Cerebellar cortex (tissue), 1 donor: ENCODE data around the gene NIPA2.
"Not testable (repeated sequence)": the region's sequence is repeated elsewhere in the genome, so short reads cannot be mapped to it uniquely, and the experiment has no call there.

ENCODE experiments used
- DNase-seq: peaks from one replicate; pipeline ENCODE4 v3.0.0-alpha.2; 2015; ENCODE audit warnings: low spot score

NIPA2 gene

GRCh38 chr15:22838292-22839042, at the start of gene NIPA2:
TSS of gene NIPA2 (plus strand) at chr15:22838666. CDS start at chr15:22851732, 13,066 bp downstream.
- DNase-seq, result peak; percentile 98

DNA sequence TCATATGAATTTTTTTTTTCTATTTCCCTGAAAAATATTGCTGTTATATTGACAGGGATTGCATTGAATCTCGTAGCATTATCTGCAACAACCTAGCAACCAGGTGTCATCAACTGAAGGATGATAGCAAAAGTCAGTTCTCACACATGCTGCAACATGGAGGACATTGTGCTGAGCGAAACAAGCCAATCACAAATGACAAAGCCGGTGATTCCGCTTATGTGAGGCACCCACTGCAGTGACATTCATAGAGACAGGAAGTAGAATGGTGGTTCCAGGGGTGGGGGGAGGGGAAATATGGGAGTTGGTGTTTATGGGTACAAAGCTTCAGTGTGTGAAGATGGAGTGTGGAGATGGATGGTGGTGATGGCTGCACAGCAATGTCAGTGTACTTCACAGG, 44.4 kb upstream of the NIPA2 start:
- DNase-seq, result no peak

DNA sequence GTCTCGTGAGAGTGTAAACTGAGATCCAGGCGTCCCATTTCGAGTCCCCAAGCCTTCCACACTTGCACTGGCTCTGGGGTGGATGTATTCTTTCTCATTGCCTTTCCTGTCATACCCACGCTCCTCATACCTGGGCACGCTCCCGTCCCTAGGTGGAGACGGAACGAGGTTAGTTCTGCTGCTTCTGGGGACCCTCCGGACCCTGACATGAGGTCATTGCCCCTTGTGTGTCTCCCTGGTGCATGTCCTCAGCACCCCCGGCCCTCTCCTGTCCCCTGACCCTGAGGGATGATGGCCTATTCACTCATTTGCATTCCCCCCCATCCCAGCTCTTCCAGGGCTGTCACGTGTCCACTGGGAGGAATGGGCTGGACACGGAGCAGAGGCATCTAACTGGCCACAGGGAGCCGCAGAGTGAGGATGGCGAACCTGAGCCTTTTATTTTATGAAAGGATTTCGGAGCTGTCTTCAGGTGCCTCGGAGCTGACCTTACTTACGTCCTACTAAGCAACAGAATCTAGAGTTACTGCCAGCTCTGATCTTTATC, 43.8 kb upstream of the NIPA2 start:
- no peak for DNase-seq

GRCh38 chr15:22795206-22796063, 43.0 kb upstream of the NIPA2 start:
- DNase-seq, result no peak

GRCh38 chr15:22796079-22796478, 42.4 kb upstream of the NIPA2 start:
- DNase-seq, result no peak

DNA sequence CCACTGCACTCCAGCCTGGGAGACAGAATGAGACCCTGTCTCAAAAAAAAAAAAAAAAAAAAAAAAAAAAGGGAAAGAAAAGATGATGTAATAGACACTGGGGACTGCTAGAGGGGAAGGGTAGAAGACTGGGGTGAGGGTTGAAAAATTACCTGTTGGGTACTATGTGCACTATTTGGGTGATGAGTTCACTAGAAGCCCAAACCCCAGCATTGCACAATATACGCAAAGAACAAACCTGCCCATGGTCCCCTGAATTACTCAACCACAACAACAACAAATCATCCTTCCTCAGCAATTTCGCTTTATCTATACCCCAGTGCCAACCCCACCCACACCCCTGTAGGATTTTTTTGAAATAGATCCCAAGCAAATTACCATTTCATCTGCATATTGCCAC, 38.6 kb upstream of the NIPA2 start:
- no peak for DNase-seq

DNA sequence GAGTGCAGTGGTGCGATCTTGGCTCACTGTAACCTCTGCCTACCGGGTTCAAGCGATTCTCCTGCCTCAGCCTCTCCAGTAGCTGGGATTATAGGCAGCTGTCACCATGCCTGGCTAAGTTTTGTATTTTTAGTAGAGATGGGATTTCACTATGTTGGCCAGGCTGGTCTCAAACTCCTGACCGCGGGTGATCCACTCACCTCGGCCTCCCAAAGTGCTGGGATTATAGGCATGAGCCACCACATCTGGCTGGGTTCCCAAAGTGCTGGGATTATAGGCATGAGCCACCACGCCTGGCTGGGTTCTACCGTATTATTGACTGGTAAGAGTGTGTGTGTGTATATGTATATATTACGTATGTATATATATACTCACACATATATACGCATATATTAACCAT, 35.5 kb upstream of the NIPA2 start:
- DNase-seq, result not testable (repeated sequence)

DNA sequence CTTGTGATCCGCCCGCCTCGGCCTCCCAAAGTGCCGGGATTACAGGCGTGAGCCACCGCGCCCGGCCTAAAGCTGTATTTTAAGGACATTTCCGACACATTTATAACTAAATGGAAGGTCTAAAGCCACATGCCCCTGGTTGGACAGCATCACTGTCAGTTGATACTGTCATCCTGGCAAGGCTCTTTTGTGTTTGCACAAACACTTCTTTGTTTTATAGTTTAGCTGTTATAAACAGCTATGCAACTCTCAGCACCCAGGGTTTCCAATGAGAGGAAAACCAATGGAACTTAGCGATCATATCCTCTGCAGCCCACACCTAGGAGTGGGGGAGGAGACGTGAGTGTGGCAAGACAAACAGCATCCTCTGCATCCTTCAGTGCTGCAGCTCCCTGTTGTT, 32.3 kb upstream of the NIPA2 start:
- no peak for DNase-seq

DNA sequence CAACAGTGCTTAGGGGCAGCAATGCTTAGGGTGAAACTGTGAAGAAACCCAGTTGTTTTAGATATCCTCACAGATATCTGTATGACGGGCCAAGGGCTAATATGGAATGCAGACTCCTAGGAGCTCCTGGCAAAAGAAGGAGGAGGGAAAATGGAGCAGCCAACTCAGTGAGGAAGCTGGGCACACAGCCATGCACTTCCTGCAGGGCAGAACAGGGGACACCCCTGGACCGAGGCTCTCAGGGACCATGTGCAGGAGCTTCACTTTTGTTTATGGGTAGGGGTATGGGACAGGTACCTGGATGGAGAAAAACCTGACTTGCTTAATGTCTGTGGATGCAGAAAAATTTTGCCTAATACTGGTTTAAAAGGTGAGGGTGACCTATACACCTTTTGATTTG, 31.8 kb upstream of the NIPA2 start:
- no peak for DNase-seq

DNA sequence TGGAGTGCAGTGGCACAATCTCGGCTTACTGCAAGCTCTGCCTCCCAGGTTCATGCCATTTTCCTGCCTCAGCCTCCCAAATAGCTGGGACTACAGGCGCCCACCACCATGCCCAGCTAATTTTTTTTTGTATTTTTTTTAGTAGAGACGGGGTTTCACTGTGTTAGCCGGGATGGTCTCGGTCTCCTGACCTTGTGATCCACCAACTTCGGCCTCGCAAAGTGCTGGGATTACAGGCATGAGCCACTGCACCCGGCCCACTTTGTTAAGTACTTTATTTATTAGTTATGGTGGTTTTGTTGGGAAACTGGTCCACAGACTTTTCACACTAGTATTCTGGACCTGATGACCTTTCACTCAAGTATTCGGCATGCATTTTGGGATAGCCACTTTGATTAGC, 30.6 kb upstream of the NIPA2 start:
- not testable (repeated sequence) for DNase-seq

- DNase-seq, result no peak
These were observed 30.2 kb upstream of the NIPA2 start for GRCh38 chr15:22808240-22808639.

DNA sequence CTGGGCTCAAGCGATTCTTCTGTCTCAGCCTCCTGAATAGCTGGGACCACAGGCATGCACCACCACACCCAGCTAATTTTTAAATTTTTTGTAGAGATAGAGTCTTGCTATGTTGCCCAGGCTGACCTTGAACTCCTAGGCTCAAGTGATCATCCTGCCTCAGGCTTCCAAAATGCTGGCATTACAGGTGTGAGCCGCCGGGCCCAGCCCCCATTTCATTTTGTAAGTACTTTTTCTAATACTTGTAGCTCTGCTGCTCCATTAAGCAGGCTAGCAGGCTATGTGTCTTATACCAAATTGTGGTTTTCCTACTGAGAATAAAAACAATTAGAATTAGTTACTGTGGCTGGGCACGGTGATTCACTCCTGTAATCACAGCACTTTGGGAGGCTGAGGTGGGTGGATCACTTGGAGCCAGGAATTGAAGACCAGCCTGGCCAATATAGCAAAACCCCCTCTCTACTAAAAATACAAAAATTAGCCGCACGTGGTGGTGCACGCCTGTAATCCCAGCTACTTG, 29.6 kb upstream of the NIPA2 start:
- DNase-seq, result no peak

- no peak for DNase-seq
These were observed 28.2 kb upstream of the NIPA2 start for GRCh38 chr15:22810033-22810852.

DNA sequence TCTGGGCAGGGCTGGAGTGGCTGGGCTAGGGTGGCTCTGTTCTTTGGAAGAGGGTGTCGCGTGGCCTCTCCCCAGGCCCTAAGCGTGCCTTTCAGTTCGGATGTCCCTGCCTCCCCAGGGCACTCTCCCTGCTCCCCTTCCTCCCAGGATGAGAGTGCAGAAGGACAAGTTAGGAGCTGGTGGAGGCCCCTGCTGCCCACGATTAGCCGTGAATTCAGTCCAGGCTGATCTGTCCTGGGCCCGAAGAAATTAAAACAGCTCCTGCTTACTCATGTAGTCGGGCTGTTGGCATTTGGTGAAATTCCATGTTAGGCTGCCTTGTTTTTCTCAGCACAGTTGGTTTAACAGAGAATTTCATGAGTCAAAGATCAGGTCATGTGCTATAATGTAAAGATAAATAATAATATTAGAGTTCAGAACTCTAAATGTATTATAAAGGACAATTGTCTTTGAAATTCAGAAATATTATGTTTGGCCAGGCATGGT, 27.6 kb upstream of the NIPA2 start:
- DNase-seq, result no peak

DNA sequence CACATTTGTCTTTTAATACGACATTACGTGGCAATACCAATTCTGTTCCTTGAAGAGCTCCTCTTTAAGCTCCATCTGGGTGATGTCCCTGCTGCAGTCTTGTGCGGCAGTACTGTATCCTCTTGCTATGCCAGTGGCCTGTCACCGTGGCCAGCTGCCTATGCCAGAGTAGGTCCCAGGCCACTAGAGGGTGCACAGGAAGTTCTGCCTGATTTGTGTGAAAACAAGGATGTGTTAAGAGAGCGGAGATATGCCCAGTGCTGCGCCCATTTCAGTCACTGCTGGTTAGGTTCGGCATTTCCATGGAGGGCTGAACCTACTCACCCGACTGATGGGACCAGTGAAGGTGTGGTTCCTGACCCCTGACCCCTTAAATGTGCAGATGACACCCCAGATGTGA, 26.8 kb upstream of the NIPA2 start:
- peak; percentile 52 for DNase-seq

GRCh38 chr15:22813844-22814243, 24.6 kb upstream of the NIPA2 start:
- DNase-seq, result no peak

GRCh38 chr15:22815766-22816165, 22.7 kb upstream of the NIPA2 start:
- no peak for DNase-seq

DNA sequence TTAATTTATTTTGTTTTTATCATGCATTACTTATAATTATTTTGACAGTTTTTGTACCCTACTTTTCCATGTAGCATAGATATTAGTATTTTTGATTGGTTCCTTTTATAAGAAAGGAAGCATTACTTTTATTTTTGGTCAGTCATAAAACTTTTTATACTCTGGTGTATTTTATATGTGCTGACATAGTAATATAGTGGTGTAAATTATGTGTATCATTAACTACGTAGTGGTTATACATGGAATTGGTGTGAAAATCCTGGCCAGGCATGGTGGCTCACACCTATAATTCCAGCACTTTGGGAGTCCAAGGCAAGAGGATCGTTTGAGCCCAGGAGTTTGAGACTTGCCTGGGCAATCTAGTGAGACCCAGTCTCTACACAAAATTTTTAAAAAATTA, 18.8 kb upstream of the NIPA2 start:
- no peak for DNase-seq

DNA sequence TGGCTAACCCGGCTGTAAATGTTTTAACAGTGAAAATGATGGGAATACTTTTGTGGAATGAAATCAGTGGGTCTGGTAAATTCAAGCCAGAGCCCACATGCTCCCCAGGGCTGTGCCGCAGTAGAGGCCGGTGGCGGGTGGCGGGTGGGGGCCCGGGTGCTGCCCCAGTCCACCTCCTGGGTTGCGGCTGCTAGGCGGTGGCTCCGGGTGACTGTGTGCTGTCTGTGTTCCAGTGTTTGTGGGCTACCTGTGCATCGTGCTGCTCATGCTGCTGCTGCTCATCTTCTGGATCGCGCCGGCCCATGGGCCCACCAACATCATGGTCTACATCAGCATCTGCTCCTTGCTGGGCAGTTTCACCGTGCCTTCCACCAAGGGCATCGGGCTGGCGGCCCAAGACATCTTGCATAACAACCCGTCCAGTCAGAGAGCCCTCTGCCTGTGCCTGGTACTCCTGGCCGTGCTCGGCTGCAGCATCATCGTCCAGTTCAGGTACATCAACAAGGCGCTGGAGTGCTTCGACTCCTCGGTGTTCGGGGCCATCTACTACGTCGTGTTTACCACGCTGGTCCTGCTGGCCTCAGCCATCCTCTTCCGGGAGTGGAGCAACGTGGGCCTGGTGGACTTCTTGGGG, 14.9 kb upstream of the NIPA2 start:
- DNase-seq, result no peak

GRCh38 chr15:22827125-22827524, 11.3 kb upstream of the NIPA2 start:
- DNase-seq, result no peak

DNA sequence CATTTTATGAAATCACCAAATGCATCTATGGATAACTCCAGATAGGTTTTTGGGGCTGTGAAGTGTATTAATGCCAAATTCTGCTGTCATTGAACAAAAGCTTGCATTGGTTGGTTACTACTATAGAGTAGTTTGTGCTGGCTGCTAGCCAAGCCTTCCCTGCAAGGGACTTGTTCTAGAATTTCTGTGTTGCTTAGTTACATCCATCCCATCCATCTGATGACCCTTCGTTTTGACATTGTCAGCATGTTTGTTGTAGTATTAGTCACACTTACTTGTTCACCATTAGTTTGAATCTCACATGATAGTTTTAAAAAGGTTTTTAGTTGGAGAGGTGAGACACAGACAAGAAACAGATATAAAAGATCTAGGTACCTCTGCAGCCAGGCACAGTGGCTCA, 7.0 kb upstream of the NIPA2 start:
- no peak for DNase-seq
